ENCODE data around the gene GPER1. TPM values are rescaled to one million over a fixed set of nuclear protein-coding genes. Genes with fewer than 3 reads are reported as not detected.

GPER1 gene
- total and polyA plus RNA-seq, 8 donors: 0.20 to 3.5 (median 1.0) TPM

GRCh38 chr7:1086588-1087464, 1.1 kb upstream of the GPER1 start:
- Histone ChIP-seq H3K4me3 (peak overlapping the region in 3 of 4 donors; percentile 15 to 34 (median 31)), H3K36me3 (no peaks in the 10 kb centered on the region), H3K9me3 (no peaks in the 10 kb centered on the region), H3K27me3 (no peaks in the 10 kb centered on the region), H3K4me1 (peaks cover 9 to 19% (median 13%) of the 10 kb centered on the region in 3 donors), H3K27ac (no peak overlapping the region)
- TF ChIP-seq CTCF (IDR thresholded peaks at IDR 0.05): peak; percentile 86 to 96 (median 88)
- WGBS, 2 donors: 7 to 12% methylated on average over 42 to 45 of the region's 45 CpGs
- FAIRE-seq (no peak), ATAC-seq (peak; percentile 71 to 85 (median 84)), DNase-seq (peak; percentile 52 to 92 (median 76))
- intact Hi-C loops (cut with DNase I): no loop called here

GRCh38 chr7:1087465-1087814, 473 bp upstream of the GPER1 start:
- intact Hi-C loops (cut with DNase I): no loop called here
- Histone ChIP-seq H3K4me3 (peak overlapping the region in 3 of 4 donors; percentile 15 to 34 (median 31)), H3K4me1 (peaks cover 9 to 19% (median 13%) of the 10 kb centered on the region in 3 donors), H3K9me3 (no peaks in the 10 kb centered on the region), H3K27ac (no peak overlapping the region), H3K36me3 (no peaks in the 10 kb centered on the region), H3K27me3 (no peaks in the 10 kb centered on the region)
- ATAC-seq: peak in 2 of 4 donors; percentile 4 to 14
- no peak for DNase-seq
- no peak for FAIRE-seq
- WGBS, 2 donors: 10 to 24% methylated on average over 6 of the region's 6 CpGs
- TF ChIP-seq CTCF (IDR thresholded peaks at IDR 0.05): no peak

GRCh38 chr7:1090236-1090635, 2.3 kb downstream of the GPER1 start:
- no peak for TF ChIP-seq CTCF (IDR thresholded peaks at IDR 0.05)
- Histone ChIP-seq H3K27me3 (no peaks in the 10 kb centered on the region), H3K4me1 (peaks cover 9 to 19% (median 13%) of the 10 kb centered on the region in 3 donors), H3K36me3 (no peaks in the 10 kb centered on the region), H3K9me3 (no peaks in the 10 kb centered on the region), H3K27ac (no peak overlapping the region), H3K4me3 (no peak overlapping the region)
- 90 to 91% methylated on average over 21 of the region's 21 CpGs for WGBS, 2 donors
- ATAC-seq (no peak), DNase-seq (no peak), FAIRE-seq (no peak)
- intact Hi-C loops (cut with DNase I): no loop called here

GRCh38 chr7:1090686-1091643, 3.1 kb downstream of the GPER1 start:
- DNase-seq (no peak), ATAC-seq (no peak), FAIRE-seq (no peak)
- Histone ChIP-seq H3K36me3 (no peaks in the 10 kb centered on the region), H3K9me3 (no peaks in the 10 kb centered on the region), H3K4me3 (no peak overlapping the region), H3K4me1 (peaks cover 9 to 19% (median 13%) of the 10 kb centered on the region in 3 donors), H3K27me3 (no peaks in the 10 kb centered on the region), H3K27ac (no peak overlapping the region)
- no peak for TF ChIP-seq CTCF (IDR thresholded peaks at IDR 0.05)
- intact Hi-C loops (cut with DNase I): no loop called here
- 86 to 88% methylated on average over 28 of the region's 28 CpGs for WGBS, 2 donors

All from pancreas (tissue), 10 donors.